Posterior cingulate gyrus (tissue), 11 donors: ENCODE results near the gene SLC18A3.

Source experiments
- DNase-seq, 10 donors: peaks; one replicate each; pipeline versions ENCODE4 v3.0.0 to v3.0.0-alpha.2; 2020 to 2021; ENCODE audit warnings: mixed read lengths in 3 of 10
- intact Hi-C: fragments of 100-400 bp; cut with DNase I; formaldehyde crosslinking; loops from one replicate; pipeline ENCODE4 v1.15.1; 2023

Gene SLC18A3

GRCh38 chr10:49595003-49595712, 15.0 kb upstream of the SLC18A3 start:
- no peak for DNase-seq
- intact Hi-C loops = loop anchor here (10.0 kb wide), 1 partner anchor 320 kb away; no protein-coding TSS in a partner anchor

GRCh38 chr10:49595713-49596492, 14.2 kb upstream of the SLC18A3 start:
- intact Hi-C loops = loop anchor here (10.0 kb wide), 1 partner anchor 319 kb away; no protein-coding TSS in a partner anchor
- no peak for DNase-seq

GRCh38 chr10:49596493-49596809, 13.7 kb upstream of the SLC18A3 start:
- intact Hi-C loops = loop anchor here (10.0 kb wide), 1 partner anchor 318 kb away; no protein-coding TSS in a partner anchor

GRCh38 chr10:49596836-49597235, 13.3 kb upstream of the SLC18A3 start:
- intact Hi-C loops = loop anchor here (10.0 kb wide), 1 partner anchor 318 kb away; no protein-coding TSS in a partner anchor
- no peak for DNase-seq

More at GRCh38 chr10:49596493-49596809, 13.7 kb upstream of the SLC18A3 start:
- no peak for DNase-seq

GRCh38 chr10:49597426-49598163, 12.5 kb upstream of the SLC18A3 start:
- no peak for DNase-seq
- intact Hi-C loops = loop anchor here (10.0 kb wide), 1 partner anchor 317 kb away; no protein-coding TSS in a partner anchor

- intact Hi-C loops = loop anchor here (10.0 kb wide), 1 partner anchor 316 kb away; no protein-coding TSS in a partner anchor
- no peak for DNase-seq
Observed at GRCh38 chr10:49598164-49598856, 11.8 kb upstream of the SLC18A3 start.

GRCh38 chr10:49598986-49599385, 11.1 kb upstream of the SLC18A3 start:
- DNase-seq = no peak
- intact Hi-C loops = loop anchor here (10.0 kb wide), 1 partner anchor 316 kb away; no protein-coding TSS in a partner anchor

GRCh38 chr10:49599546-49599945, 10.6 kb upstream of the SLC18A3 start:
- intact Hi-C loops = loop anchor here (10.0 kb wide), 1 partner anchor 315 kb away; no protein-coding TSS in a partner anchor
- no peak for DNase-seq

- DNase-seq = no peak
- intact Hi-C loops = no loop called here
Observed at GRCh38 chr10:49600046-49600445, 10.1 kb upstream of the SLC18A3 start.

GRCh38 chr10:49600781-49601400, 9.2 kb upstream of the SLC18A3 start:
- peak in 1 of 10 donors; percentile 32 for DNase-seq
- intact Hi-C loops = no loop called here

GRCh38 chr10:49601857-49602256, 8.3 kb upstream of the SLC18A3 start:
- intact Hi-C loops = no loop called here
- DNase-seq = no peak

- no peak for DNase-seq
- intact Hi-C loops = no loop called here
Observed at GRCh38 chr10:49602380-49603023, 7.6 kb upstream of the SLC18A3 start.

GRCh38 chr10:49605216-49605938, 4.7 kb upstream of the SLC18A3 start:
- DNase-seq = peak in 1 of 10 donors; percentile 57
- intact Hi-C loops = no loop called here

GRCh38 chr10:49605939-49606509, 4.1 kb upstream of the SLC18A3 start:
- no peak for DNase-seq
- intact Hi-C loops = no loop called here

GRCh38 chr10:49606981-49607535, 3.1 kb upstream of the SLC18A3 start:
- intact Hi-C loops = no loop called here
- peak in 3 of 10 donors; percentile 25 to 72 (median 52) for DNase-seq

GRCh38 chr10:49608166-49609005, 1.7 kb upstream of the SLC18A3 start:
- DNase-seq = no peak
- intact Hi-C loops = no loop called here

GRCh38 chr10:49609006-49609282, 1.2 kb upstream of the SLC18A3 start:
- intact Hi-C loops = no loop called here
- no peak for DNase-seq
